HFFc6 (cell line): ENCODE results near the gene CELA1. TPM values are rescaled to one million over a fixed set of nuclear protein-coding genes. Genes with fewer than 3 reads are reported as not detected.

ENCODE experiments used
- DNase-seq: peaks from one replicate; pipeline ENCODE4 v3.0.0-alpha.2; 2018
- H3K27ac Mint-ChIP-seq: 2 replicates; pipeline ENCODE4 v1.8.0; 2020; ENCODE audit warnings: mild to moderate bottlenecking, mixed read lengths
- H3K27me3 Mint-ChIP-seq: 2 replicates; pipeline ENCODE4 v1.8.0; 2021; ENCODE audit warnings: mild to moderate bottlenecking, moderate library complexity, mixed read lengths; ENCODE audit not compliant: insufficient read depth
- H3K36me3 Mint-ChIP-seq: 2 replicates; pipeline ENCODE4 v1.8.0; 2021; ENCODE audit warnings: low read depth, mixed read lengths
- H3K4me1 Mint-ChIP-seq: 2 replicates; pipeline ENCODE4 v1.8.0; 2020; ENCODE audit warnings: low read depth, mixed read lengths
- H3K4me3 Mint-ChIP-seq: 2 replicates; pipeline ENCODE4 v1.8.0; 2020; ENCODE audit warnings: mild to moderate bottlenecking, moderate library complexity, mixed read lengths
- H3K9me3 Mint-ChIP-seq: 2 replicates; pipeline ENCODE4 v1.8.0; 2020; ENCODE audit warnings: mild to moderate bottlenecking, mixed read lengths
- total RNA-seq, 6 experiments: library from RNA; stranded (reverse); fragmentation: NEBNext Ultra II Directional; extraction: Animal tissue kit (Norgen Biotek cat#: 25700); gene quantifications; 2 replicates in 1 of 6; 3 replicates in 5 of 6; pipeline ENCODE4 v1.2.3, GENCODE V29; 2021
- TF ChIP-seq, protein P1 (sequence below): fragments of 200-600 bp; sonication (generic); IDR thresholded peaks from 2 replicates; pipeline ENCODE4 v1.5.0; 2021; ENCODE audit warnings: antibody characterized with exemption, mild to moderate bottlenecking

Gene CELA1
- total RNA-seq, 6 experiments from 2014 or later: not detected

DNA sequence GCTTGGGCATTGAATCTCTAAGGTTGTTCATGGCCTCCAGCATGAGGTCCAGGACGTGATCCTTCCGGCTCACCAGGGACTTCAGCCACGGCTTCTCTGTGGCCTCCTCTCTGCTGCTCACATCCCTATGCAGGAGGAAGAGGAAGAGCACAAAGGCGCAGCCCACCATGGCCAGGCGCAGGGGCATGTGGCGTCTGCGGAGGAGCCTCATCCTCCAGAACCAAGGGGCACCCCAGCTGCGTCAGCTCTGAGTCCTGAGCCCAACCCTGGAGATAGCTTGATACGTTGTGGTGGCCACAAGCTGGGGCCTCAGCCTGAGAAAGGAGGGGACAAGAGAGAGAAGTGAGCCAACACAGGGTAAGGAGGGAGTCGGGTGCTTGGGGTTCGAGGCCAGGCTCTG is 33.1 kb upstream of the CELA1 start:
- no peaks in the 10 kb centered on the region for H3K9me3 Mint-ChIP-seq
- peaks cover 36% of the 10 kb centered on the region for H3K4me1 Mint-ChIP-seq
- H3K27me3 Mint-ChIP-seq: no peaks in the 10 kb centered on the region
- TF ChIP-seq, protein P1, sequence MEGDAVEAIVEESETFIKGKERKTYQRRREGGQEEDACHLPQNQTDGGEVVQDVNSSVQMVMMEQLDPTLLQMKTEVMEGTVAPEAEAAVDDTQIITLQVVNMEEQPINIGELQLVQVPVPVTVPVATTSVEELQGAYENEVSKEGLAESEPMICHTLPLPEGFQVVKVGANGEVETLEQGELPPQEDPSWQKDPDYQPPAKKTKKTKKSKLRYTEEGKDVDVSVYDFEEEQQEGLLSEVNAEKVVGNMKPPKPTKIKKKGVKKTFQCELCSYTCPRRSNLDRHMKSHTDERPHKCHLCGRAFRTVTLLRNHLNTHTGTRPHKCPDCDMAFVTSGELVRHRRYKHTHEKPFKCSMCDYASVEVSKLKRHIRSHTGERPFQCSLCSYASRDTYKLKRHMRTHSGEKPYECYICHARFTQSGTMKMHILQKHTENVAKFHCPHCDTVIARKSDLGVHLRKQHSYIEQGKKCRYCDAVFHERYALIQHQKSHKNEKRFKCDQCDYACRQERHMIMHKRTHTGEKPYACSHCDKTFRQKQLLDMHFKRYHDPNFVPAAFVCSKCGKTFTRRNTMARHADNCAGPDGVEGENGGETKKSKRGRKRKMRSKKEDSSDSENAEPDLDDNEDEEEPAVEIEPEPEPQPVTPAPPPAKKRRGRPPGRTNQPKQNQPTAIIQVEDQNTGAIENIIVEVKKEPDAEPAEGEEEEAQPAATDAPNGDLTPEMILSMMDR: no peak
- no peak for DNase-seq
- no peak overlapping the region for H3K27ac Mint-ChIP-seq
- H3K4me3 Mint-ChIP-seq: no peak overlapping the region
- H3K36me3 Mint-ChIP-seq: peaks cover 19% of the 10 kb centered on the region

- H3K4me1 Mint-ChIP-seq: peaks cover 37% of the 10 kb centered on the region
- no peak for DNase-seq
- peaks cover 22% of the 10 kb centered on the region for H3K36me3 Mint-ChIP-seq
- no peaks in the 10 kb centered on the region for H3K27me3 Mint-ChIP-seq
- H3K9me3 Mint-ChIP-seq: no peaks in the 10 kb centered on the region
- no peak overlapping the region for H3K27ac Mint-ChIP-seq
- TF ChIP-seq, protein P1: no peak
- no peak overlapping the region for H3K4me3 Mint-ChIP-seq
Measured at GRCh38 chr12:51378749-51379148, 32.3 kb upstream of the CELA1 start.

- Mint-ChIP-seq H3K4me1 (peaks cover 40% of the 10 kb centered on the region), H3K36me3 (peaks cover 31% of the 10 kb centered on the region), H3K9me3 (no peaks in the 10 kb centered on the region), H3K27me3 (no peaks in the 10 kb centered on the region), H3K4me3 (no peak overlapping the region), H3K27ac (no peak overlapping the region)
- no peak for DNase-seq
- TF ChIP-seq, protein P1: peak; percentile 35; the same call in 1 of the 2 replicates
Measured at GRCh38 chr12:51377099-51377984, 30.9 kb upstream of the CELA1 start.

GRCh38 chr12:51374856-51375255 is 28.4 kb upstream of the CELA1 start:
- TF ChIP-seq, protein P1: no peak
- Mint-ChIP-seq H3K27ac (peak overlapping the region; percentile 84), H3K4me3 (no peak overlapping the region), H3K9me3 (no peaks in the 10 kb centered on the region), H3K36me3 (peaks cover 32% of the 10 kb centered on the region), H3K4me1 (peaks cover 53% of the 10 kb centered on the region), H3K27me3 (no peaks in the 10 kb centered on the region)
- DNase-seq: no peak

DNA sequence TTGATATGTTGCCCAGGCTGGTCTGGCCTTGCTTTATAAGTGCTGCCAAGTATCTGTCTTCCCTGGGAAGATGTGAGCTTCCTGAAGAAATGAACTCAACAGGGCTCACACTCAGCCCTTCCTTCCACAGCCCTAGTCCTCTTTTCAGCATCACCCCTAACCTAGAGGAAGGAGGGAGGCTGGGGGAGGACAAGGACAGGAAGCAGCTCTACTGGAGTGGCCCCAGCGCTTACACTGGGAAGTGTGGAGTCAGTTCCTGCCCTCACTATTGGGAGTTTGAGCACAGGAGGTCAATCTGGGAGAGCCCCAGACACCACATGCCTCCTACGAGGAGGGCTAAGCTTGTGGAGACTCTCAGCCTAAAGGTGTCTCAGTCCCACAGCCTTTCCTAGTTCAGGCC is 27.9 kb upstream of the CELA1 start:
- TF ChIP-seq, protein P1: no peak
- Mint-ChIP-seq H3K4me1 (peaks cover 58% of the 10 kb centered on the region), H3K27me3 (no peaks in the 10 kb centered on the region), H3K9me3 (no peaks in the 10 kb centered on the region), H3K4me3 (no peak overlapping the region), H3K27ac (peak overlapping the region; percentile 84), H3K36me3 (peaks cover 37% of the 10 kb centered on the region)
- DNase-seq: no peak
